Lower leg skin (tissue), 3 donors: ENCODE results near the gene PRRX2.

Experiments
- POLR2A ChIP-seq, 2 donors: fragments of 450-650 bp; IDR thresholded peaks; one replicate each; pipeline ENCODE4 v1.6.1; 2016 to 2017; ENCODE audit warnings: antibody characterized with exemption in 2 of 2, mild to moderate bottlenecking in 1 of 2, moderate library complexity in 1 of 2
- TF ChIP-seq, protein P1 (sequence below), 3 donors: fragments of 450-650 bp; IDR thresholded peaks; one replicate each; pipeline ENCODE4 v1.5.1; 2016; ENCODE audit warnings: antibody characterized with exemption in 3 of 3, mild to moderate bottlenecking in 3 of 3, moderate library complexity in 2 of 3

DNA sequence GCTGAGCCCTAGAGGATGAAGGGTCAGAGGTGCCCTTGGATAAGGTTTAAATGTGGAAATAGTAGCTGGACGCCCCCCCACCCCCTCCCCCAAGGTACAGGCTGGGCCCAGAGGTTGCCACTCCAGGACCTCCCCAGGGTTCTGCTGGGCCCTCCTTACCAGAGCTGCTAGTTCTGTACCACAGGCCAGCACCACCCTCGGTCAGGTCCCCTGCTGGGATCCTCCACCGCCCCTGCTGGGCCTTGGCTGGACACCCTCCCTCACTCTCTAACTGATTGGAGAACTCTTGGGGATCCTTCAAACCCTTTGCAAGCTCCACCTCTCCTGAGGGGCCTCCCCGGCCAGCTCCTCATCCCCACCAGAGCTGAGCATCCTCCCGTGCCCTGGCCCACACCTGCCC is 52.5 kb downstream of the PRRX2 start:
- TF ChIP-seq, protein P1, sequence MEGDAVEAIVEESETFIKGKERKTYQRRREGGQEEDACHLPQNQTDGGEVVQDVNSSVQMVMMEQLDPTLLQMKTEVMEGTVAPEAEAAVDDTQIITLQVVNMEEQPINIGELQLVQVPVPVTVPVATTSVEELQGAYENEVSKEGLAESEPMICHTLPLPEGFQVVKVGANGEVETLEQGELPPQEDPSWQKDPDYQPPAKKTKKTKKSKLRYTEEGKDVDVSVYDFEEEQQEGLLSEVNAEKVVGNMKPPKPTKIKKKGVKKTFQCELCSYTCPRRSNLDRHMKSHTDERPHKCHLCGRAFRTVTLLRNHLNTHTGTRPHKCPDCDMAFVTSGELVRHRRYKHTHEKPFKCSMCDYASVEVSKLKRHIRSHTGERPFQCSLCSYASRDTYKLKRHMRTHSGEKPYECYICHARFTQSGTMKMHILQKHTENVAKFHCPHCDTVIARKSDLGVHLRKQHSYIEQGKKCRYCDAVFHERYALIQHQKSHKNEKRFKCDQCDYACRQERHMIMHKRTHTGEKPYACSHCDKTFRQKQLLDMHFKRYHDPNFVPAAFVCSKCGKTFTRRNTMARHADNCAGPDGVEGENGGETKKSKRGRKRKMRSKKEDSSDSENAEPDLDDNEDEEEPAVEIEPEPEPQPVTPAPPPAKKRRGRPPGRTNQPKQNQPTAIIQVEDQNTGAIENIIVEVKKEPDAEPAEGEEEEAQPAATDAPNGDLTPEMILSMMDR (IDR thresholded peaks at IDR 0.05): no peak
- TF ChIP-seq POLR2A (IDR thresholded peaks at IDR 0.05): no peak
